ENCODE measurements around the gene ITPRID1. TPM values are rescaled to one million over a fixed set of nuclear protein-coding genes. Genes with fewer than 3 reads are reported as not detected.

The ITPRID1 gene
- total RNA-seq, 1 donor from 2014 or later = not detected

GRCh38 chr7:31583942-31584341, 70.1 kb downstream of the ITPRID1 start:
- H3K4me3 ChIP-seq = no peak overlapping the region
- DNase-seq = no peak
- H3K27ac ChIP-seq (replicated peaks) = no peak overlapping the region
- no peaks in the 10 kb centered on the region for H3K36me3 ChIP-seq
- no peaks in the 10 kb centered on the region for H3K4me1 ChIP-seq
- TF ChIP-seq CTCF (IDR thresholded peaks at IDR 0.05; ENCODE audit: borderline replicate concordance) = no peak
- H3K27me3 ChIP-seq (ENCODE audit: low read depth) = no peaks in the 10 kb centered on the region
- intact Hi-C loops (cut with micrococcal nuclease) = no loop called here
- peaks cover 11% of the 10 kb centered on the region for H3K9me3 ChIP-seq (replicated peaks)

- Histone ChIP-seq H3K27ac (replicated peaks) (no peak overlapping the region), H3K36me3 (no peaks in the 10 kb centered on the region), H3K27me3 (ENCODE audit: low read depth) (no peaks in the 10 kb centered on the region), H3K4me1 (no peaks in the 10 kb centered on the region), H3K4me3 (no peak overlapping the region), H3K9me3 (replicated peaks) (peaks cover 26% of the 10 kb centered on the region)
- intact Hi-C loops (cut with micrococcal nuclease) = no loop called here
- no peak for TF ChIP-seq CTCF (IDR thresholded peaks at IDR 0.05; ENCODE audit: borderline replicate concordance)
- DNase-seq = no peak
These were observed 81.5 kb downstream of the ITPRID1 start for GRCh38 chr7:31595390-31595789.

- no peaks in the 10 kb centered on the region for H3K4me1 ChIP-seq
- H3K36me3 ChIP-seq = no peaks in the 10 kb centered on the region
- H3K9me3 ChIP-seq (replicated peaks) = no peaks in the 10 kb centered on the region
- no peak for TF ChIP-seq CTCF (IDR thresholded peaks at IDR 0.05; ENCODE audit: borderline replicate concordance)
- no peak overlapping the region for H3K4me3 ChIP-seq
- no peak overlapping the region for H3K27ac ChIP-seq (replicated peaks)
- no peak for DNase-seq
- intact Hi-C loops (cut with micrococcal nuclease) = no loop called here
- no peaks in the 10 kb centered on the region for H3K27me3 ChIP-seq (ENCODE audit: low read depth)
These were observed 88.2 kb downstream of the ITPRID1 start for GRCh38 chr7:31602041-31602625.

- H3K27me3 ChIP-seq (ENCODE audit: low read depth) = no peaks in the 10 kb centered on the region
- no peaks in the 10 kb centered on the region for H3K36me3 ChIP-seq
- H3K4me1 ChIP-seq = no peaks in the 10 kb centered on the region
- no peaks in the 10 kb centered on the region for H3K9me3 ChIP-seq (replicated peaks)
- intact Hi-C loops (cut with micrococcal nuclease) = no loop called here
- no peak for DNase-seq
- H3K27ac ChIP-seq (replicated peaks) = no peak overlapping the region
- H3K4me3 ChIP-seq = no peak overlapping the region
- TF ChIP-seq CTCF (IDR thresholded peaks at IDR 0.05; ENCODE audit: borderline replicate concordance) = no peak
These were observed 89.2 kb downstream of the ITPRID1 start for GRCh38 chr7:31603046-31603445.

- Histone ChIP-seq H3K36me3 (no peaks in the 10 kb centered on the region), H3K4me1 (no peaks in the 10 kb centered on the region), H3K27me3 (ENCODE audit: low read depth) (no peaks in the 10 kb centered on the region), H3K9me3 (replicated peaks) (no peaks in the 10 kb centered on the region), H3K27ac (replicated peaks) (no peak overlapping the region), H3K4me3 (no peak overlapping the region)
- DNase-seq = no peak
- no peak for TF ChIP-seq CTCF (IDR thresholded peaks at IDR 0.05; ENCODE audit: borderline replicate concordance)
- intact Hi-C loops (cut with micrococcal nuclease) = no loop called here
These were observed 99.7 kb downstream of the ITPRID1 start for GRCh38 chr7:31613604-31614003.
